ENCODE data around the gene SLC35G3. TPM values are rescaled to one million over a fixed set of nuclear protein-coding genes. Genes with fewer than 3 reads are reported as not detected.

Gene SLC35G3
- total and polyA plus RNA-seq, 10 of the 15 experiments (the other 5 are each of a cell fraction or from before 2014, with no cell fraction given) = not detected

- no peak for TF ChIP-seq PRDM15 (CRISPR knock-in tag; IDR thresholded peaks at IDR 0.05)
- 0 out of 2 replicates have a peak, but pooled peaks have one; percentile 7 for TF ChIP-seq JUNB (IDR thresholded peaks at IDR 0.05)
- peak; percentile 65 for TF ChIP-seq ATF7 (IDR thresholded peaks at IDR 0.05; ENCODE audit: low read depth)
- TF ChIP-seq ZNF274 (IDR thresholded peaks at IDR 0.05; ENCODE audit: insufficient read depth, insufficient read length) = no peak
Observed at GRCh38 chr17:35185849-35186248, 8.3 kb downstream of the SLC35G3 start (continued).

- Histone ChIP-seq H3K27me3 (replicated peaks in 1 of 2; ENCODE audit: control insufficient read depth in 2 of 2, insufficient read depth in 2 of 2, low read length in 1 of 2) (no peaks in the 10 kb centered on the region; a peak in 1 of 4 replicates), H3K79me2 (ENCODE audit: control insufficient read depth, insufficient read depth, low read length) (no peaks in the 10 kb centered on the region), H3K27ac (ENCODE audit: control insufficient read depth, insufficient read depth) (no peak overlapping the region), H3K4me2 (ENCODE audit: control insufficient read depth, insufficient read depth) (no peak overlapping the region), H3K9me3 (replicated peaks; ENCODE audit: control insufficient read depth, insufficient read depth, low read length) (no peaks in the 10 kb centered on the region), H3K36me3 (ENCODE audit: control insufficient read depth in 2 of 2, insufficient read depth in 2 of 2, low read length in 1 of 2) (no peaks in the 10 kb centered on the region), H3K4me3 (no peak overlapping the region), H3K9ac (ENCODE audit: control insufficient read depth, insufficient read depth, low read length) (no peak overlapping the region), H3K4me1 (ENCODE audit: control insufficient read depth, insufficient read depth, low read length) (no peaks in the 10 kb centered on the region), H4K20me1 (ENCODE audit: control insufficient read depth, insufficient read depth) (no peaks in the 10 kb centered on the region), H2AFZ (ENCODE audit: control insufficient read depth, low read depth, low read length) (no peak overlapping the region)
- ChIA-PET SMC1A (ENCODE audit: uncharacterized antibody, unreplicated experiment) (interaction anchor here (0.6 to 1.4 kb wide), 3 partner anchors 39 to 54 kb away, joined by 3 read pairs; no protein-coding TSS in a partner anchor), CTCF (interaction anchor here (0.6 kb wide), 1 partner anchor 1431 kb away, joined by 5 read pairs; no protein-coding TSS in a partner anchor), POLR2A (no interaction called here), RAD21 (ENCODE audit: unreplicated experiment) (no interaction called here)
- BruUV-seq (replicated peaks) = no TSS peak
- DNase-seq (ENCODE audit: low read depth, low spot score) (no peak), ATAC-seq (no peak), FAIRE-seq (no peak)
- intact Hi-C loops (cut with micrococcal nuclease; ENCODE audit: unreplicated experiment) = no loop called here
- 24% methylated on average over 3 of the region's 3 CpGs for WGBS (ENCODE audit: insufficient coverage, insufficient replicate concordance, low lambda C conversion rate, missing lambda C conversion rate)
- in situ Hi-C loops (cut with MboI) = no loop called here
- TF ChIP-seq BRCA1 (IDR thresholded peaks at IDR 0.05; ENCODE audit: low read depth, low read length) = no peak
- no peak for TF ChIP-seq ZNF622 (IDR thresholded peaks at IDR 0.05)
- TF ChIP-seq, protein P1, sequence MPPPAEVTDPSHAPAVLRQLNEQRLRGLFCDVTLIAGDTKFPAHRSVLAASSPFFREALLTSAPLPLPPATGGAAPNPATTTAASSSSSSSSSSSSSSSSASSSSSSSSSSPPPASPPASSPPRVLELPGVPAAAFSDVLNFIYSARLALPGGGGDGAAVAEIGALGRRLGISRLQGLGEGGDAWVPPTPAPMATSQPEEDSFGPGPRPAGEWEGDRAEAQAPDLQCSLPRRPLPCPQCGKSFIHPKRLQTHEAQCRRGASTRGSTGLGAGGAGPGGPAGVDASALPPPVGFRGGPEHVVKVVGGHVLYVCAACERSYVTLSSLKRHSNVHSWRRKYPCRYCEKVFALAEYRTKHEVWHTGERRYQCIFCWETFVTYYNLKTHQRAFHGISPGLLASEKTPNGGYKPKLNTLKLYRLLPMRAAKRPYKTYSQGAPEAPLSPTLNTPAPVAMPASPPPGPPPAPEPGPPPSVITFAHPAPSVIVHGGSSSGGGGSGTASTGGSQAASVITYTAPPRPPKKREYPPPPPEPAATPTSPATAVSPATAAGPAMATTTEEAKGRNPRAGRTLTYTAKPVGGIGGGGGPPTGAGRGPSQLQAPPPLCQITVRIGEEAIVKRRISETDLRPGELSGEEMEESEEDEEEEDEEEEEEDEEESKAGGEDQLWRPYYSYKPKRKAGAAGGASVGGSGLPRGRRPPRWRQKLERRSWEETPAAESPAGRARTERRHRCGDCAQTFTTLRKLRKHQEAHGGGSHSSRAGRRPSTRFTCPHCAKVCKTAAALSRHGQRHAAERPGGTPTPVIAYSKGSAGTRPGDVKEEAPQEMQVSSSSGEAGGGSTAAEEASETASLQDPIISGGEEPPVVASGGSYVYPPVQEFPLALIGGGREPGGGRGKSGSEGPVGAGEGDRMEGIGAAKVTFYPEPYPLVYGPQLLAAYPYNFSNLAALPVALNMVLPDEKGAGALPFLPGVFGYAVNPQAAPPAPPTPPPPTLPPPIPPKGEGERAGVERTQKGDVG (CRISPR knock-in tag; IDR thresholded peaks at IDR 0.05) = no peak
- TF ChIP-seq, protein P2, sequence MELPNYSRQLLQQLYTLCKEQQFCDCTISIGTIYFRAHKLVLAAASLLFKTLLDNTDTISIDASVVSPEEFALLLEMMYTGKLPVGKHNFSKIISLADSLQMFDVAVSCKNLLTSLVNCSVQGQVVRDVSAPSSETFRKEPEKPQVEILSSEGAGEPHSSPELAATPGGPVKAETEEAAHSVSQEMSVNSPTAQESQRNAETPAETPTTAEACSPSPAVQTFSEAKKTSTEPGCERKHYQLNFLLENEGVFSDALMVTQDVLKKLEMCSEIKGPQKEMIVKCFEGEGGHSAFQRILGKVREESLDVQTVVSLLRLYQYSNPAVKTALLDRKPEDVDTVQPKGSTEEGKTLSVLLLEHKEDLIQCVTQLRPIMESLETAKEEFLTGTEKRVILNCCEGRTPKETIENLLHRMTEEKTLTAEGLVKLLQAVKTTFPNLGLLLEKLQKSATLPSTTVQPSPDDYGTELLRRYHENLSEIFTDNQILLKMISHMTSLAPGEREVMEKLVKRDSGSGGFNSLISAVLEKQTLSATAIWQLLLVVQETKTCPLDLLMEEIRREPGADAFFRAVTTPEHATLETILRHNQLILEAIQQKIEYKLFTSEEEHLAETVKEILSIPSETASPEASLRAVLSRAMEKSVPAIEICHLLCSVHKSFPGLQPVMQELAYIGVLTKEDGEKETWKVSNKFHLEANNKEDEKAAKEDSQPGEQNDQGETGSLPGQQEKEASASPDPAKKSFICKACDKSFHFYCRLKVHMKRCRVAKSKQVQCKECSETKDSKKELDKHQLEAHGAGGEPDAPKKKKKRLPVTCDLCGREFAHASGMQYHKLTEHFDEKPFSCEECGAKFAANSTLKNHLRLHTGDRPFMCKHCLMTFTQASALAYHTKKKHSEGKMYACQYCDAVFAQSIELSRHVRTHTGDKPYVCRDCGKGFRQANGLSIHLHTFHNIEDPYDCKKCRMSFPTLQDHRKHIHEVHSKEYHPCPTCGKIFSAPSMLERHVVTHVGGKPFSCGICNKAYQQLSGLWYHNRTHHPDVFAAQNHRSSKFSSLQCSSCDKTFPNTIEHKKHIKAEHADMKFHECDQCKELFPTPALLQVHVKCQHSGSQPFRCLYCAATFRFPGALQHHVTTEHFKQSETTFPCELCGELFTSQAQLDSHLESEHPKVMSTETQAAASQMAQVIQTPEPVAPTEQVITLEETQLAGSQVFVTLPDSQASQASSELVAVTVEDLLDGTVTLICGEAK (IDR thresholded peaks at IDR 0.05; ENCODE audit: borderline replicate concordance) = no peak
- TF ChIP-seq EED (IDR thresholded peaks at IDR 0.05; ENCODE audit: low read depth) = no peak
Observed at GRCh38 chr17:35184274-35184673, 9.9 kb downstream of the SLC35G3 start.

Data from GM12878 (cell line).